H1 (cell line): ENCODE measurements around the gene OSBPL3.

Source experiments
- EGR1 ChIP-seq: IDR thresholded peaks from 2 replicates; pipeline ENCODE4 v1.6.1; 2011; ENCODE audit warnings: low read depth, low read length, borderline replicate concordance
- EP300 ChIP-seq, 2 experiments: IDR thresholded peaks; 1 replicate in 1 of 2; 2 replicates in 1 of 2; pipeline ENCODE4 v1.6.1; 2011 to 2012; ENCODE audit warnings: low read depth in 2 of 2, low read length in 2 of 2, mild to moderate bottlenecking in 2 of 2, borderline replicate concordance in 1 of 2, inconsistent platforms in 1 of 2, moderate library complexity in 1 of 2
- GABPA ChIP-seq: IDR thresholded peaks from 2 replicates; pipeline ENCODE4 v1.6.1; 2011; ENCODE audit warnings: mild to moderate bottlenecking, low read length, moderate library complexity, borderline replicate concordance; ENCODE audit not compliant: insufficient read depth
- MAX ChIP-seq: IDR thresholded peaks from 2 replicates; pipeline ENCODE4 v1.6.1; 2012; ENCODE audit warnings: inconsistent platforms
- PHF8 ChIP-seq: fragments of 200-600 bp; sonication (generic); conservative IDR thresholded peaks from 2 replicates; pipeline ENCODE4 v1.7.1; 2012; ENCODE audit warnings: low read depth, mild to moderate bottlenecking, inconsistent platforms, low read length, moderate library complexity
- RNF2 ChIP-seq: fragments of 200-900, 300-1000 bp; sonication (generic); IDR thresholded peaks from 2 replicates; pipeline ENCODE4 v1.7.1; 2016; ENCODE audit warnings: borderline replicate concordance, low read depth, mild to moderate bottlenecking, antibody characterized with exemption, low read length; ENCODE audit not compliant: poor library complexity, severe bottlenecking; ENCODE audit errors: missing control alignments
- TAF1 ChIP-seq: IDR thresholded peaks from 2 replicates; pipeline ENCODE4 v1.6.1; 2011; ENCODE audit warnings: mild to moderate bottlenecking, low read depth, low read length
- YY1 ChIP-seq: IDR thresholded peaks from 2 replicates; pipeline ENCODE4 v1.6.1; 2011; ENCODE audit warnings: low read depth, mild to moderate bottlenecking, low read length
- TF ChIP-seq, protein P1 (sequence below), 3 experiments: IDR thresholded peaks; 1 replicate in 2 of 3; 2 replicates in 1 of 3; pipeline versions ENCODE4 v1.5.1 to v1.6.1; 2011; ENCODE audit warnings: low read length in 3 of 3, mild to moderate bottlenecking in 3 of 3, inconsistent platforms in 2 of 3, low read depth in 1 of 3, moderate library complexity in 1 of 3; ENCODE audit not compliant: insufficient read depth in 1 of 3; ENCODE audit errors: control extremely low read depth in 1 of 3

- TF ChIP-seq YY1 (no peak), RNF2 (no peak), PHF8 (no peak), EP300 (IDR thresholded peaks at IDR 0.05; ENCODE audit: borderline replicate concordance in 1 of 2, low read depth in 2 of 2, low read length in 2 of 2) (no peak), EGR1 (no peak), TAF1 (no peak), GABPA (no peak), MAX (no peak)
- TF ChIP-seq, protein P1, sequence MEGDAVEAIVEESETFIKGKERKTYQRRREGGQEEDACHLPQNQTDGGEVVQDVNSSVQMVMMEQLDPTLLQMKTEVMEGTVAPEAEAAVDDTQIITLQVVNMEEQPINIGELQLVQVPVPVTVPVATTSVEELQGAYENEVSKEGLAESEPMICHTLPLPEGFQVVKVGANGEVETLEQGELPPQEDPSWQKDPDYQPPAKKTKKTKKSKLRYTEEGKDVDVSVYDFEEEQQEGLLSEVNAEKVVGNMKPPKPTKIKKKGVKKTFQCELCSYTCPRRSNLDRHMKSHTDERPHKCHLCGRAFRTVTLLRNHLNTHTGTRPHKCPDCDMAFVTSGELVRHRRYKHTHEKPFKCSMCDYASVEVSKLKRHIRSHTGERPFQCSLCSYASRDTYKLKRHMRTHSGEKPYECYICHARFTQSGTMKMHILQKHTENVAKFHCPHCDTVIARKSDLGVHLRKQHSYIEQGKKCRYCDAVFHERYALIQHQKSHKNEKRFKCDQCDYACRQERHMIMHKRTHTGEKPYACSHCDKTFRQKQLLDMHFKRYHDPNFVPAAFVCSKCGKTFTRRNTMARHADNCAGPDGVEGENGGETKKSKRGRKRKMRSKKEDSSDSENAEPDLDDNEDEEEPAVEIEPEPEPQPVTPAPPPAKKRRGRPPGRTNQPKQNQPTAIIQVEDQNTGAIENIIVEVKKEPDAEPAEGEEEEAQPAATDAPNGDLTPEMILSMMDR (IDR thresholded peaks at IDR 0.05; ENCODE audit: control extremely low read depth in 1 of 3, insufficient read depth in 1 of 3, low read depth in 1 of 3, low read length in 3 of 3), result no peak
These were observed 59.3 kb downstream of the OSBPL3 start for GRCh38 chr7:24920451-24921361.
